Measurements from ENCODE around the gene PPP1R9B.

Gene PPP1R9B

GRCh38 chr17:50139950-50140885 lies 10.3 kb downstream of the PPP1R9B start:
- H3K9ac ChIP-seq (ENCODE audit: low read depth, low read length, poor library complexity), result no peak overlapping the region
- H3K27me3 ChIP-seq (ENCODE audit: control insufficient read depth in 3 of 3, insufficient read depth in 3 of 3, low read depth in 1 of 3, low read length in 3 of 3), result no peaks in the 10 kb centered on the region
- H3K36me3 ChIP-seq (replicated peaks in 1 of 2; ENCODE audit: control insufficient read depth in 2 of 2, insufficient read depth in 2 of 2, low read length in 2 of 2), result peaks cover 74 to 99% of the 10 kb centered on the region in 2 donors
- no peak overlapping the region for H3K23ac ChIP-seq (ENCODE audit: low read depth, low read length, poor library complexity)
- no peak overlapping the region for H3K18ac ChIP-seq (ENCODE audit: low read length)
- H3K9me3 ChIP-seq (replicated peaks in 1 of 2; ENCODE audit: control insufficient read depth in 2 of 2, insufficient read depth in 1 of 2, low read depth in 1 of 2, low read length in 2 of 2), result peaks cover 0 to 9% of the 10 kb centered on the region in 2 donors
- H2BK15ac ChIP-seq (ENCODE audit: low read length), result no peak overlapping the region
- no peak overlapping the region for H2BK12ac ChIP-seq (ENCODE audit: low read length)
- no peak overlapping the region for H2BK120ac ChIP-seq (ENCODE audit: low read depth, low read length)
- no CpG with 5 or more reads among the region's 19 CpGs for WGBS, 2 donors (ENCODE audit: extremely low coverage in 2 of 2, insufficient read length in 2 of 2, insufficient replicate concordance in 1 of 2)
- DNase-seq (ENCODE audit: low spot score), result no peak
- no peak overlapping the region for H4K91ac ChIP-seq (ENCODE audit: low read depth, low read length, poor library complexity)
- H3K27ac ChIP-seq (replicated peaks; ENCODE audit: low read length), result no peak overlapping the region
- no peak overlapping the region for H2AFZ ChIP-seq (ENCODE audit: low read length)
- H2BK5ac ChIP-seq (ENCODE audit: low read length), result no peak overlapping the region
- peaks cover 0 to 1% of the 10 kb centered on the region in 2 donors for H3K4me1 ChIP-seq (ENCODE audit: control insufficient read depth in 2 of 2, insufficient read depth in 1 of 2, low read depth in 1 of 2, low read length in 2 of 2)
- peaks cover 4% of the 10 kb centered on the region for H3K79me1 ChIP-seq (ENCODE audit: low read depth, low read length)
- H3K4me3 ChIP-seq (ENCODE audit: low read length in 2 of 2), result no peak overlapping the region
- no peak overlapping the region for H2AK5ac ChIP-seq (ENCODE audit: low read depth, low read length)
- H3K14ac ChIP-seq (ENCODE audit: low read length), result no peak overlapping the region
- H3K4me2 ChIP-seq (ENCODE audit: insufficient read depth, low read length, poor library complexity, severe bottlenecking), result no peak overlapping the region
- H3K4ac ChIP-seq (ENCODE audit: low read length), result no peak overlapping the region
- H4K8ac ChIP-seq (ENCODE audit: low read depth, low read length), result no peak overlapping the region

GRCh38 chr17:50139185-50139783 lies 11.2 kb downstream of the PPP1R9B start:
- Histone ChIP-seq H3K27ac (replicated peaks; ENCODE audit: low read length) (no peak overlapping the region), H3K4me1 (ENCODE audit: control insufficient read depth in 2 of 2, insufficient read depth in 1 of 2, low read depth in 1 of 2, low read length in 2 of 2) (peaks cover 1 to 2% of the 10 kb centered on the region in 2 donors), H3K23ac (ENCODE audit: low read depth, low read length, poor library complexity) (peak overlapping the region; percentile 44), H2BK120ac (ENCODE audit: low read depth, low read length) (no peak overlapping the region), H3K4me2 (ENCODE audit: insufficient read depth, low read length, poor library complexity, severe bottlenecking) (no peak overlapping the region), H4K91ac (ENCODE audit: low read depth, low read length, poor library complexity) (no peak overlapping the region), H3K4me3 (ENCODE audit: low read length in 2 of 2) (peak overlapping the region in 1 of 2 donors; percentile 29), H4K8ac (ENCODE audit: low read depth, low read length) (no peak overlapping the region), H3K36me3 (replicated peaks in 1 of 2; ENCODE audit: control insufficient read depth in 2 of 2, insufficient read depth in 2 of 2, low read length in 2 of 2) (peaks cover 65 to 99% of the 10 kb centered on the region in 2 donors), H2AFZ (ENCODE audit: low read length) (no peak overlapping the region), H2BK12ac (ENCODE audit: low read length) (no peak overlapping the region), H3K27me3 (ENCODE audit: control insufficient read depth in 3 of 3, insufficient read depth in 3 of 3, low read depth in 1 of 3, low read length in 3 of 3) (no peaks in the 10 kb centered on the region), H3K9ac (ENCODE audit: low read depth, low read length, poor library complexity) (no peak overlapping the region), H2BK15ac (ENCODE audit: low read length) (no peak overlapping the region), H3K18ac (ENCODE audit: low read length) (no peak overlapping the region), H3K79me1 (ENCODE audit: low read depth, low read length) (peaks cover 4% of the 10 kb centered on the region), H2AK5ac (ENCODE audit: low read depth, low read length) (peak overlapping the region; percentile 49), H2BK5ac (ENCODE audit: low read length) (no peak overlapping the region), H3K4ac (ENCODE audit: low read length) (no peak overlapping the region), H3K9me3 (replicated peaks in 1 of 2; ENCODE audit: control insufficient read depth in 2 of 2, insufficient read depth in 1 of 2, low read depth in 1 of 2, low read length in 2 of 2) (peaks cover 0 to 9% of the 10 kb centered on the region in 2 donors), H3K14ac (ENCODE audit: low read length) (peak overlapping the region; percentile 32)
- WGBS, 2 donors (ENCODE audit: extremely low coverage in 2 of 2, insufficient read length in 2 of 2, insufficient replicate concordance in 1 of 2), result no CpG with 5 or more reads among the region's 15 CpGs
- no peak for DNase-seq (ENCODE audit: low spot score)

GRCh38 chr17:50137042-50137441 lies 13.4 kb downstream of the PPP1R9B start:
- Histone ChIP-seq H2BK15ac (ENCODE audit: low read length) (no peak overlapping the region), H2BK12ac (ENCODE audit: low read length) (no peak overlapping the region), H3K23ac (ENCODE audit: low read depth, low read length, poor library complexity) (no peak overlapping the region), H3K79me1 (ENCODE audit: low read depth, low read length) (peaks cover 4% of the 10 kb centered on the region), H3K27ac (replicated peaks; ENCODE audit: low read length) (no peak overlapping the region), H2AFZ (ENCODE audit: low read length) (no peak overlapping the region), H3K4me3 (ENCODE audit: low read length in 2 of 2) (no peak overlapping the region), H3K36me3 (replicated peaks in 1 of 2; ENCODE audit: control insufficient read depth in 2 of 2, insufficient read depth in 2 of 2, low read length in 2 of 2) (peaks cover 47 to 84% of the 10 kb centered on the region in 2 donors), H3K14ac (ENCODE audit: low read length) (no peak overlapping the region), H3K4ac (ENCODE audit: low read length) (no peak overlapping the region), H3K18ac (ENCODE audit: low read length) (no peak overlapping the region), H2AK5ac (ENCODE audit: low read depth, low read length) (no peak overlapping the region), H3K4me2 (ENCODE audit: insufficient read depth, low read length, poor library complexity, severe bottlenecking) (no peak overlapping the region), H3K9ac (ENCODE audit: low read depth, low read length, poor library complexity) (no peak overlapping the region), H3K9me3 (replicated peaks in 1 of 2; ENCODE audit: control insufficient read depth in 2 of 2, insufficient read depth in 1 of 2, low read depth in 1 of 2, low read length in 2 of 2) (peaks cover 0 to 5% of the 10 kb centered on the region in 2 donors), H2BK120ac (ENCODE audit: low read depth, low read length) (no peak overlapping the region), H2BK5ac (ENCODE audit: low read length) (no peak overlapping the region), H3K27me3 (ENCODE audit: control insufficient read depth in 3 of 3, insufficient read depth in 3 of 3, low read depth in 1 of 3, low read length in 3 of 3) (no peaks in the 10 kb centered on the region), H4K8ac (ENCODE audit: low read depth, low read length) (no peak overlapping the region), H4K91ac (ENCODE audit: low read depth, low read length, poor library complexity) (no peak overlapping the region), H3K4me1 (ENCODE audit: control insufficient read depth in 2 of 2, insufficient read depth in 1 of 2, low read depth in 1 of 2, low read length in 2 of 2) (peaks cover 2 to 3% of the 10 kb centered on the region in 2 donors)
- DNase-seq (ENCODE audit: low spot score), result no peak
- WGBS, 2 donors (ENCODE audit: extremely low coverage in 2 of 2, insufficient read length in 2 of 2, insufficient replicate concordance in 1 of 2), result no CpG with 5 or more reads among the region's 4 CpGs

GRCh38 chr17:50136096-50136687 lies 14.3 kb downstream of the PPP1R9B start:
- WGBS, 2 donors (ENCODE audit: extremely low coverage in 2 of 2, insufficient read length in 2 of 2, insufficient replicate concordance in 1 of 2), result no CpG with 5 or more reads among the region's 11 CpGs
- H3K27me3 ChIP-seq (ENCODE audit: control insufficient read depth in 3 of 3, insufficient read depth in 3 of 3, low read depth in 1 of 3, low read length in 3 of 3), result no peaks in the 10 kb centered on the region
- no peak overlapping the region for H2BK15ac ChIP-seq (ENCODE audit: low read length)
- H3K36me3 ChIP-seq (replicated peaks in 1 of 2; ENCODE audit: control insufficient read depth in 2 of 2, insufficient read depth in 2 of 2, low read length in 2 of 2), result peaks cover 41 to 76% of the 10 kb centered on the region in 2 donors
- H2BK120ac ChIP-seq (ENCODE audit: low read depth, low read length), result no peak overlapping the region
- no peak for DNase-seq (ENCODE audit: low spot score)
- H3K9ac ChIP-seq (ENCODE audit: low read depth, low read length, poor library complexity), result no peak overlapping the region
- H2AFZ ChIP-seq (ENCODE audit: low read length), result no peak overlapping the region
- H3K23ac ChIP-seq (ENCODE audit: low read depth, low read length, poor library complexity), result no peak overlapping the region
- peaks cover 2% of the 10 kb centered on the region for H3K79me1 ChIP-seq (ENCODE audit: low read depth, low read length)
- no peak overlapping the region for H4K8ac ChIP-seq (ENCODE audit: low read depth, low read length)
- H2AK5ac ChIP-seq (ENCODE audit: low read depth, low read length), result no peak overlapping the region
- H3K27ac ChIP-seq (replicated peaks; ENCODE audit: low read length), result no peak overlapping the region
- no peak overlapping the region for H2BK12ac ChIP-seq (ENCODE audit: low read length)
- no peak overlapping the region for H4K91ac ChIP-seq (ENCODE audit: low read depth, low read length, poor library complexity)
- no peak overlapping the region for H3K18ac ChIP-seq (ENCODE audit: low read length)
- no peak overlapping the region for H2BK5ac ChIP-seq (ENCODE audit: low read length)
- H3K9me3 ChIP-seq (replicated peaks in 1 of 2; ENCODE audit: control insufficient read depth in 2 of 2, insufficient read depth in 1 of 2, low read depth in 1 of 2, low read length in 2 of 2), result peaks cover 0 to 5% of the 10 kb centered on the region in 2 donors
- H3K14ac ChIP-seq (ENCODE audit: low read length), result no peak overlapping the region
- peaks cover 2 to 3% of the 10 kb centered on the region in 2 donors for H3K4me1 ChIP-seq (ENCODE audit: control insufficient read depth in 2 of 2, insufficient read depth in 1 of 2, low read depth in 1 of 2, low read length in 2 of 2)
- no peak overlapping the region for H3K4me2 ChIP-seq (ENCODE audit: insufficient read depth, low read length, poor library complexity, severe bottlenecking)
- H3K4me3 ChIP-seq (ENCODE audit: low read length in 2 of 2), result no peak overlapping the region
- H3K4ac ChIP-seq (ENCODE audit: low read length), result no peak overlapping the region

All from neuronal stem cell (in vitro differentiated cells).